HEK293 (cell line): ENCODE measurements around the gene TOP3A.

Source experiments
- CTCF ChIA-PET: fragments of 350-600 bp; formaldehyde crosslinking; extraction: SDS; loops from one replicate; lab custom pipeline; 2021; ENCODE audit warnings: antibody characterized with exemption; lab: Yijun Ruan, JAX
- POLR2A ChIA-PET: fragments of 300-600 bp; formaldehyde crosslinking; extraction: SDS; loops from one replicate; lab custom pipeline; 2020; ENCODE audit warnings: antibody characterized with exemption, inconsistent platforms; lab: Yijun Ruan, JAX
- H3K27ac ChIP-seq: fragments of 200-500 bp; sonication (Bioruptor generic); 2 replicates; pipeline ENCODE4 v1.5.1; 2014; ENCODE audit warnings: low read depth, low read length, control low read depth, inconsistent platforms; ENCODE audit errors: extremely low read depth
- H3K36me3 ChIP-seq, 2 experiments: fragments of 200-500 bp in 1 of 2; sonication (Bioruptor generic) in 1 of 2; 1 replicate in 1 of 2; 2 replicates in 1 of 2; pipeline ENCODE4 v1.5.1; 2014 to 2017; ENCODE audit warnings: inconsistent platforms in 2 of 2, low read length in 2 of 2; ENCODE audit not compliant: control insufficient read depth in 2 of 2, insufficient read depth in 1 of 2
- H3K4me1 ChIP-seq: fragments of 200-500 bp; sonication (Bioruptor generic); 2 replicates; pipeline ENCODE4 v1.5.1; 2014; ENCODE audit warnings: mild to moderate bottlenecking, low read length, inconsistent platforms; ENCODE audit not compliant: control insufficient read depth, insufficient read depth
- H3K4me3 ChIP-seq: 2 replicates; pipeline ENCODE4 v1.5.1; 2011; ENCODE audit warnings: low read depth, mild to moderate bottlenecking, control low read depth, low read length, moderate library complexity
- H3K9me3 ChIP-seq: fragments of 200-500 bp; sonication (Bioruptor generic); 2 replicates; pipeline ENCODE4 v1.5.1; 2014; ENCODE audit warnings: low read depth, low read length, inconsistent platforms; ENCODE audit not compliant: control insufficient read depth, insufficient read depth
- BCL11B ChIP-seq: fragments of 450-650 bp; formaldehyde crosslinking; IDR thresholded peaks from 2 replicates; pipeline ENCODE4 v1.5.1; 2016; ENCODE audit warnings: low read depth, missing biosample characterization, missing genetic modification characterization
- GLIS2 ChIP-seq: fragments of 450-650 bp; formaldehyde crosslinking; IDR thresholded peaks from 2 replicates; pipeline ENCODE4 v1.5.1; 2016; ENCODE audit warnings: missing biosample characterization, missing genetic modification characterization
- MZF1 ChIP-seq: fragments of 450-650 bp; formaldehyde crosslinking; IDR thresholded peaks from 2 replicates; pipeline ENCODE4 v1.5.1; 2017; ENCODE audit warnings: missing biosample characterization, missing genetic modification characterization, borderline replicate concordance
- PRDM10 ChIP-seq: fragments of 450-650 bp; formaldehyde crosslinking; IDR thresholded peaks from 2 replicates; pipeline ENCODE4 v1.5.1; 2016; ENCODE audit warnings: missing biosample characterization, missing genetic modification characterization
- SCRT2 ChIP-seq: fragments of 450-650 bp; formaldehyde crosslinking; IDR thresholded peaks from 2 replicates; pipeline ENCODE4 v1.5.1; 2016; ENCODE audit warnings: missing biosample characterization, missing genetic modification characterization
- TCF7L2 ChIP-seq: IDR thresholded peaks from 2 replicates; pipeline ENCODE4 v1.6.1; 2011; ENCODE audit warnings: low read depth, mild to moderate bottlenecking, inconsistent platforms, low read length, moderate library complexity, borderline replicate concordance
- YY2 ChIP-seq: fragments of 450-650 bp; formaldehyde crosslinking; IDR thresholded peaks from 2 replicates; pipeline ENCODE4 v1.5.1; 2016; ENCODE audit warnings: missing biosample characterization, missing genetic modification characterization
- ZBTB20 ChIP-seq: fragments of 450-650 bp; formaldehyde crosslinking; IDR thresholded peaks from 2 replicates; pipeline ENCODE4 v1.5.1; 2016; ENCODE audit warnings: missing biosample characterization, missing genetic modification characterization
- ZBTB49 ChIP-seq: fragments of 450-650 bp; formaldehyde crosslinking; IDR thresholded peaks from 2 replicates; pipeline ENCODE4 v1.5.1; 2016; ENCODE audit warnings: missing biosample characterization, missing genetic modification characterization, low read depth
- ZFP3 ChIP-seq: fragments of 450-650 bp; formaldehyde crosslinking; IDR thresholded peaks from 2 replicates; pipeline ENCODE4 v1.5.1; 2016; ENCODE audit warnings: low read depth, missing biosample characterization, missing genetic modification characterization
- ZNF140 ChIP-seq: fragments of 450-650 bp; formaldehyde crosslinking; IDR thresholded peaks from 2 replicates; pipeline ENCODE4 v1.5.1; 2016; ENCODE audit warnings: missing biosample characterization, missing genetic modification characterization
- ZNF16 ChIP-seq: fragments of 450-650 bp; formaldehyde crosslinking; IDR thresholded peaks from 2 replicates; pipeline ENCODE4 v1.5.1; 2016; ENCODE audit warnings: low read depth, missing biosample characterization, missing genetic modification characterization
- ZNF280C ChIP-seq: fragments of 450-650 bp; formaldehyde crosslinking; IDR thresholded peaks from 2 replicates; pipeline ENCODE4 v1.5.1; 2016; ENCODE audit warnings: missing biosample characterization, missing genetic modification characterization
- ZNF311 ChIP-seq: fragments of 450-650 bp; formaldehyde crosslinking; IDR thresholded peaks from 2 replicates; pipeline ENCODE4 v1.5.1; 2017; ENCODE audit warnings: missing biosample characterization, missing genetic modification characterization, borderline replicate concordance
- ZNF530 ChIP-seq: fragments of 450-650 bp; formaldehyde crosslinking; IDR thresholded peaks from 2 replicates; pipeline ENCODE4 v1.5.1; 2016; ENCODE audit warnings: low read depth, missing biosample characterization, missing genetic modification characterization
- ZNF596 ChIP-seq: fragments of 450-650 bp; IDR thresholded peaks from 2 replicates; pipeline ENCODE4 v1.5.0; 2018; ENCODE audit warnings: missing biosample characterization, mild to moderate bottlenecking, missing genetic modification characterization, moderate library complexity
- ZNF623 ChIP-seq: fragments of 450-650 bp; formaldehyde crosslinking; IDR thresholded peaks from 2 replicates; pipeline ENCODE4 v1.5.1; 2016; ENCODE audit warnings: missing biosample characterization, missing genetic modification characterization
- ZNF791 ChIP-seq: fragments of 450-650 bp; formaldehyde crosslinking; IDR thresholded peaks from 2 replicates; pipeline ENCODE4 v1.5.1; 2016; ENCODE audit warnings: missing biosample characterization, missing genetic modification characterization

Gene TOP3A

GRCh38 chr17:18254888-18255649 is 59.7 kb downstream of the TOP3A start:
- no peak for TF ChIP-seq ZNF140 (tag by site-specific recombination)
- TF ChIP-seq ZFP3 (tag by site-specific recombination) = peak; percentile 93
- Histone ChIP-seq H3K9me3 (no peaks in the 10 kb centered on the region), H3K27ac (no peak overlapping the region), H3K36me3 (peaks cover 9 to 71% of the 10 kb centered on the region in 2 experiments), H3K4me3 (no peak overlapping the region), H3K4me1 (peaks cover 12% of the 10 kb centered on the region)
- ChIA-PET POLR2A (no interaction called here), CTCF (interaction anchor here (0.8 to 1.3 kb wide), 3 partner anchors 13 to 94 kb away, joined by 3 read pairs; no protein-coding TSS in a partner anchor)

- CTCF ChIA-PET = interaction anchor here (1.1 kb wide), 1 partner anchor 11 kb away, joined by 5 read pairs; no protein-coding TSS in a partner anchor
- no peak for TF ChIP-seq ZNF280C (tag by site-specific recombination)
- TF ChIP-seq MZF1 (tag by site-specific recombination) = no peak
- peak; percentile 23; the same call in 1 of the 2 replicates for TF ChIP-seq GLIS2 (tag by site-specific recombination)
- peak; percentile 53 for TF ChIP-seq PRDM10 (tag by site-specific recombination)
- TF ChIP-seq SCRT2 (tag by site-specific recombination) = peak; percentile 37; the same call in 1 of the 2 replicates
- Histone ChIP-seq H3K27ac (no peak overlapping the region), H3K9me3 (no peaks in the 10 kb centered on the region), H3K4me3 (no peak overlapping the region), H3K36me3 (peaks cover 9 to 78% of the 10 kb centered on the region in 2 experiments), H3K4me1 (peaks cover 12% of the 10 kb centered on the region)
- POLR2A ChIA-PET = interaction anchor here (1.1 kb wide), 1 partner anchor 61 kb away, joined by 3 read pairs; the partner anchor contains the start of genes SMCR8 and TOP3A
These were observed 60.6 kb downstream of the TOP3A start for GRCh38 chr17:18253947-18254821.

- peaks cover 9 to 86% of the 10 kb centered on the region in 2 experiments for H3K36me3 ChIP-seq
- H3K4me3 ChIP-seq = no peak overlapping the region
- CTCF ChIA-PET = interaction anchor here (1.1 kb wide), 1 partner anchor 10 kb away, joined by 5 read pairs; no protein-coding TSS in a partner anchor
- H3K27ac ChIP-seq = no peak overlapping the region
- peaks cover 9% of the 10 kb centered on the region for H3K4me1 ChIP-seq
- H3K9me3 ChIP-seq = no peaks in the 10 kb centered on the region
- POLR2A ChIA-PET = interaction anchor here (1.1 kb wide), 1 partner anchor 61 kb away, joined by 3 read pairs; the partner anchor contains the start of genes SMCR8 and TOP3A
- TF ChIP-seq ZNF16 (tag by site-specific recombination) (no peak), TCF7L2 (no peak), YY2 (tag by site-specific recombination) (no peak), ZNF596 (no peak), ZNF623 (tag by site-specific recombination) (no peak), ZNF311 (tag by site-specific recombination) (no peak), ZBTB49 (no peak), ZNF530 (no peak), ZNF791 (tag by site-specific recombination) (no peak), BCL11B (tag by site-specific recombination) (no peak), ZBTB20 (tag by site-specific recombination) (no peak)
These were observed 61.5 kb downstream of the TOP3A start for GRCh38 chr17:18253187-18253884.
